NCI-H526 (cell line): ENCODE results near the gene MTCL1.

Experiments used
- DNase-seq, 2 experiments: peaks; one replicate each; lab custom pipeline; 2025; lab: John Stamatoyannopoulos, UW

The MTCL1 gene

DNA sequence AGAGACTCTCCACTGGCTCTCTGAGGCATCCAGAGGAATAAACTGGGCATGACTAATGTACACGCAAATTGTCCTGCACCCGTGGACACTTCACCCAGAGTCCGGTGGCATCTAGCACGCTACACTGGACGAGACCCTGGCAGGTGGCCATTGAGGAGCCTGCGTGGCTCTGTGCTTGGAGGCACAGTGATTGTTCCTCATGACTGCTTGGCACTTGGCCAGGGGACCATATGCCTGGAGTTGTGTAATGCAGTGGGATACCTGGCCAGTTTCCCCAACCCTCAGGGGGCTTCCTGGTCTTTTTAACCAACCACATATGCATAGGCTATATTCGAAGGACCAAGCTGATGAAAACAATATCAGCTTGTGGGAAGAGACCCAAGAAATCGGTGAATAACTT, 66.6 kb downstream of the MTCL1 start:
- DNase-seq, result no peak

DNA sequence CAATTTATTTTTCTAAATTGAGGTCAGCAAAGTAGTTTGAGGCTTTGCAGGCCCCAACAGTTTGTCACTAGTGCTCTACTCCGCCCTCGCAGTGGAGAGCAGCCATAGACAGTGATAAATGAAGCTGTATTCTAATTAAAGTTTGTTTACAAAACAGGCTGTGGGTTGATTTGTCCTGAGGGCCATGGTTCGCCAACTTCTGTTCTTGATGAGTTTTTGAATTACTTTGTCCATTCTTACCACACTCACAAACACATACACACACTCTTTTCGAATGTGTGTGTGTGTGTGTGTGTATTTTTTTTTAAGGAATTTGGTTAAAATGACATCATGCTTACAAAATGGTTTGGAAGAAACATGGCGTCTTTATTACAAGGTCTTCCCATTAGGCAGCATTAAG, 68.6 kb downstream of the MTCL1 start:
- DNase-seq, result no peak

DNA sequence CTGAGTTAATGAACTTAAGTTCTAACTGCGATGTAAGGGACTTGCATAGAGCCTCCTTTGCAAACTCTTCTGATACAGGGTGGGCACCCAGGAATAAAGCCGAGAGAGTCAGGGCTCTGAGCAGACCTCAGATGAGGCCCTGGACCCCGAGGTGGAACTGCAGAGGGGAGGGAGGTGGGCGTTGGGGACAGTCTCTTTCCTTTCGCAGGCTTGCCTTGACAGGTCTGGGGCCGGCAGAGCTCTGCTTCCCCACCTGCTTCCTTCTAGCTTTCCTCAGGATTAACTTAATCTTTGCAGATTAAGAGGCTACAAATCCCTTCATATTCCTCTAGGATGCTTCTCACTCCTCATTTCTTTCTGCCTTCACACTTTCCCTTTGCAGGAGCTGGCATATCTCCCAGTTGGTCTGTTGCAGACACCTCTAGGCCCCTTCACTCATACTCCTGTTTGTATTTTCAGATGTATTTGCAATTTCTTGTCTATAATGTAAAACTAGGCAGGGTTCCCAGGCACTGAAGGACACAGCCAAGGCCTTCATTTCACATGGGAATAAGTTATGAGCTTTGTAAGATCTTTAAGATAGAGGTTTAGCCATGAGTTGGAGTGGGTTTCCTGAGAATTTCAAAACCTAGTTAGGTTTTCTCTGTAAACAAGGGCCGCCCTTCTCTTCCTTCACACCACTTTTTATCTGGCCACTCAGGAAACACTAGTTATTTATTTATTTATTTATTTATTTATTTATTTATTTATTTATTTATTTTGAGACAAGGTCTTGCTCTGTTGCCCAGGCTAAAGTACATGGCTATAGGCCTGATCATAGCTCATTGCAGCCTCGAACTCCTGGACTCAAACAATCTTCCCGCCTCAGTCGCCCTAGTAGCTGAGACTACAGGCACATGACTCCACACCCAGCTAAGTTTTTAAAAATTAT, 70.9 kb downstream of the MTCL1 start:
- DNase-seq, result no peak

DNA sequence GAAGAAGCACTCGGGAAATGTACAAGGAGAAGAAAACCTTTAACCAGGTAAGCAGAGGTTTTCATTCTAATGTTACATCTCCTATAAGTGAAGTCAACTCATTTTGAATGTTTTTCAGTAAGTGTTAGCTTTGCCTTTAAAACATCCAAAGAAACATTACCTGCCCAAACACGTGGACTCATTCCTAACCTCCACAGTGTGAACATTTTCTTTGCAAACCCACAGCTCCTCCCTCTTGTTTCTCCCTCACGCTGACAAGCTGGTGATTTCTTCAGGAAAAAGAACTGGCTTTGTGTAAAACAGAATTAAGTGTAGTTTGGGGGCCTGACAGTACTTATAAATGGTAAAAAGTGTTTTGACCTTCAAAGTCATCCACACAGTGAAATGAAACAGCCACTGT, 72.5 kb downstream of the MTCL1 start:
- no peak for DNase-seq

DNA sequence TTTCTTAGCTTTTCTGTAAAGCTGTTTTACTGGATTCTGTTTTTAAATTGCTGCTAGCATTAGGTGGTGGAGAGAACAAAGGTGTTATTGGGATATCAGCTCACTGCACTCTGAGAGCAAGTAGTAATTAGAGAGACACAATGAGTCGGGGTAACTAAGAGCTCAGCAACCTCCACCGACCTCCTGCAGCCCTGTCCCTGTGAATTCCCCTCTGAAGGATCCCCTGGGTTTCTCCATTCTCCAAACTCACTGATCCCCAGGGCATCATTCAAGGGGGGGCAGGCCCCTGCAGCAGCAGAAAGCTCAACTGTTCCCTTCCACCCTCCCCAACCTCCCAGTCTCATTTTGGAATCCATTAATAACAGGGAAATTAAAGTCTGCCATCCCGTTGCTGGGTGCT, 73.0 kb downstream of the MTCL1 start:
- DNase-seq, result no peak

DNA sequence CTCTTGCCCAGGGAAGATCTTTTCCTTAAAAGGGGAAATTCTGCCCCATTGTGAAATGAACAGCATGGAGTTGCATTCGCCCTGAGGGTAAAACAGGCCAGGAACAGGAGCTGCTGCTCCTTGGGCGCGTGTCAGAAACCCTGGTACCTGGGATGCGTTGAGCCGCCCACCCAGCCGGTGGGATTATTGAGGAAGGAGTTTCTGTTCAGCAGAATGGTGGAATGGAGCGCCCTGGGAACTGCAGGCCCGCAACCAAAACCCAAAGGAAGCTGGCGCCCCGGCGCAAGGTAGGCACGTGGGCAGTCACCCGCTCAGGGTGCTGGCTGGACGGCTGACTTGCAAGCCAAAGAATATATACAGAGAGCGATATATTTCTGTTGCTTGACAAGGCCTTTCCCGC, 73.5 kb downstream of the MTCL1 start:
- DNase-seq, result no peak

DNA sequence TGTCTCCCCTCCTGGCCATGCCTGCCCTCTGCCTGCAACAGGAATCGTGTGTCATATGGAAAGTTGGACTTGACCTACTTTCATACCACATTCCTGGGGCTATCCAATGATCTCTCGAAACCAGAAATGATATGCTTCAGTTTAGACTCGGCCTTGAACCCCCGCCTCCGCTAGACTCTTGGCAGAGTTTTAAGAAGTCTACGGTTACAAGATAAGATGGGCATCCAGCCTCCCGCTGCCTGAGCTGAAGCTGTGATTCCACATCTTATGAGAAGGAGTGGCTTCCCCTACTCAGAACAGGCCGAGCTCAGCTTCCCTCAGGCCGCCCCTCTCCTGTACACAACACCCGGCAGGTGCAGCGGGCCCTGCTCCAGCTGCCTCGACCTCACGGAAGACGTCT, 73.9 kb downstream of the MTCL1 start:
- DNase-seq, result no peak

DNA sequence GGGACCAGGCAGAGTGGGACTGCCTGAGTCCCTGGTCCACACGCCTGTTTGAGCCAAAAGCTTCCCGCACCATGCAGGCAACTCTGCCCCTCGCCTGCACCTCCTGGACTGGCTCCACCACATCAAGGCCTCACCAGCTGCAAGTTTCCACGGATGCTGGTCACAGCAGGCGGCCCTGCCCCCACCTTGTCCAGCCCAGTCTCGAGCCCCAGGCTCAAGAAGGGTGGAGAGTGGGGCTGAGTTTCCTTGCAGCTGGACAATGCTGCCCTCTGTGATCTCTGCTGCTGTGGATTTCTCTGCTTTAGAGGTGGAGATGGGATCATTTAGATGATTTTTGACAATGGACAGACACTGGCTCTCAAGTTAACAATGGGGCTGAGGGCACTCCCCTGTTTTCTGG, 74.9 kb downstream of the MTCL1 start:
- DNase-seq, result no peak

DNA sequence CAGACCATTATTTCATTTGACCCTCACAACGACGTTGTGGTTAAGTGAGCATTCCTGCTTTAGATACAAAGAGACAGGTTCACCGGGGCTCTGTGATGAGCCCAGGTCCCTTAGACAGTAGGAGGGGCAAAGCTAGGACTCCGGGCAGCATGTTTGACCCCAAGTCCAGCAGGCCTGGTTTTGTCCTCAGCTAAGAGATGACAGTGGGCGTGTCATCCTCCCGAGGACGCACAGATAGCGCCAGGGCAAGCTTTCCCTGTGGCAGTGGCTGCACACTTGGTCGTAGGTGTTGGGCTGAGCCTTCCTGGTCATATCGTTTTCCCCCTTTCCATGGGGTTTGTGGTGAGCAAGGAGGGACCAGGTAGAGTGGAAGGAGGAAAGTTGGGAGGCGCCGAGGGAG, 76.3 kb downstream of the MTCL1 start:
- DNase-seq, result no peak

DNA sequence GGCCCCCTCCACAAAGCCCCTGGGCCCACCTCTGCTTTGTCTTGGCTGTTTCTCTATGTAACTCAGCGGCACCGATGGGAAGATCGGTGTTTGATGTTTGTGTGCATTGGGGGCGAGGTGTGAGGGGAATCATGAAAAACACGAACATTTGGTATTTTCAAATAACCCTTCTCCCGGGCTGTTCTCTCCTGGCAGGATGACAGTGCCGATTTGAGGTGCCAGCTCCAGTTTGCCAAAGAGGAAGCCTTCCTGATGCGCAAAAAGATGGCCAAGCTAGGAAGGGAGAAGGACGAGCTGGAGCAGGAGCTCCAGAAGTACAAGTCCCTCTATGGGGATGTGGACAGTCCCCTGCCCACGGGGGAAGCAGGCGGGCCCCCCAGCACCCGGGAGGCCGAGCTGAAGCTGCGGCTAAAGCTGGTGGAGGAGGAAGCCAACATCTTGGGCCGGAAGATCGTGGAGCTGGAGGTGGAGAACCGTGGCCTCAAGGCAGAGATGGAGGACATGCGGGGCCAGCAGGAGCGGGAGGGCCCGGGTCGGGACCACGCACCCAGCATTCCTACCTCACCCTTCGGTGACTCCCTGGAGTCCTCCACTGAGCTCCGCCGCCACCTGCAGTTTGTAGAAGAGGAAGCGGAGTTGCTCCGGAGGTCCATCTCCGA, 78.1 kb downstream of the MTCL1 start:
- DNase-seq, result no peak

DNA sequence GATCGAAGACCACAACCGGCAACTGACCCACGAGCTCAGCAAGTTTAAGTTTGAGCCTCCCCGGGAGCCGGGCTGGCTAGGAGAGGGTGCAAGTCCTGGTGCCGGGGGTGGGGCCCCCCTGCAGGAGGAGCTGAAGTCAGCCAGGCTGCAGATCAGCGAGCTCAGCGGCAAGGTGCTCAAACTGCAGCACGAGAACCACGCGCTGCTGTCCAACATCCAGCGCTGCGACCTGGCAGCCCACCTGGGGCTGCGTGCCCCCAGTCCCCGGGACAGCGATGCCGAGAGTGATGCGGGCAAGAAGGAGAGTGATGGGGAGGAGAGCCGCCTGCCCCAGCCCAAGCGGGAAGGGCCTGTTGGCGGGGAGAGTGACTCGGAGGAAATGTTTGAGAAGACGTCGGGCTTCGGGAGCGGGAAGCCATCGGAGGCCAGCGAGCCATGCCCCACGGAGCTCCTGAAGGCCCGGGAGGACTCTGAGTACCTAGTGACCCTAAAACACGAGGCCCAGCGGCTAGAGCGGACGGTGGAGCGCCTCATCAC, 78.7 kb downstream of the MTCL1 start:
- DNase-seq, result no peak

DNA sequence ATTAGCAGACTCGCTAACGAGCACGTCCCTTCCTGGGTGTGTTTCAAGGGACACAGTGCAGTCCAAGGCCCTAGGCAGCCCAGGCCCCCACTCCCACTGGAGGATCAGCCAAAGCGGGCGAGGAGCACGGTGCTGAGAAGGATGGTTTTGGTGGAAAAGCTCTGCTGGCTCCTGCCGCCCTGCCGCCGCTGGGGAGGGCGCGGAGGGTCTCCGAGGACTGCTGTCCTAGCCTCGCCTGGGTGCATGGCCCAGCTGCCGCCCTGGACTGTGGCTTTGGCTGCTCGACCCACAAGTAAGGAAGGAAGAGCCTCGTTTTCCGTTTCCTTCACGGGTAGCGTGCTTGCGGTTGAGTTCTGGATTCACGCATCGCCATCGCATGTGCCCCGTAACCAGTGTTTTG, 79.9 kb downstream of the MTCL1 start:
- no peak for DNase-seq

DNA sequence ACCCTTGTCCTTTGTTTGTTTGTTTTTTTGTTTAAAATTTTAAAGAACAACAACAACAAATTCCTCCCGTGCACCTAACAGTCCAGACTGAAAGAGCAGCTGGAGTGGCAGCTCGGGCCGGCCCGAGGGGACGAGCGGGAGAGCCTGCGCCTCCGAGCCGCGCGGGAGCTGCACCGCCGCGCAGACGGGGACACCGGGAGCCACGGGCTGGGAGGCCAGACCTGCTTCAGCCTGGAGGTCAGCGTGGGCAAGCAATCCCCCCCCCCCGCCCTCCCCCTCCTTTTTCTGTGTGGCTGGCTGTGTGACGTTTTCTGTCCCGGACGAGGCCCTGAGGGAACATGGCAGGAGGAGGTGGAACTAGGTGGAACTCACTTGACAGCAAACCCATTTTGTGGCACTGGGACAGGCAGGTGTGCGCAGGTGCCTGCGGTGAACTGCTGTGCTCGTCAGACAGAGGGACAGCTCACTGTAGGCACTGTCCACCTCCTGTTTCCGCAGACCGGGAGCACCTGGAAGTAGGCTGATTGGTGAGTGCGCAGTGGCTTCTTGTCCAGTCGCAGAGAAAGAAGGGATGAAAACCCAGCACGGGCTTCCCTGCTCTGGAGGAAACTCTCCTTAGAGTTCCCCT, 80.6 kb downstream of the MTCL1 start:
- no peak for DNase-seq

DNA sequence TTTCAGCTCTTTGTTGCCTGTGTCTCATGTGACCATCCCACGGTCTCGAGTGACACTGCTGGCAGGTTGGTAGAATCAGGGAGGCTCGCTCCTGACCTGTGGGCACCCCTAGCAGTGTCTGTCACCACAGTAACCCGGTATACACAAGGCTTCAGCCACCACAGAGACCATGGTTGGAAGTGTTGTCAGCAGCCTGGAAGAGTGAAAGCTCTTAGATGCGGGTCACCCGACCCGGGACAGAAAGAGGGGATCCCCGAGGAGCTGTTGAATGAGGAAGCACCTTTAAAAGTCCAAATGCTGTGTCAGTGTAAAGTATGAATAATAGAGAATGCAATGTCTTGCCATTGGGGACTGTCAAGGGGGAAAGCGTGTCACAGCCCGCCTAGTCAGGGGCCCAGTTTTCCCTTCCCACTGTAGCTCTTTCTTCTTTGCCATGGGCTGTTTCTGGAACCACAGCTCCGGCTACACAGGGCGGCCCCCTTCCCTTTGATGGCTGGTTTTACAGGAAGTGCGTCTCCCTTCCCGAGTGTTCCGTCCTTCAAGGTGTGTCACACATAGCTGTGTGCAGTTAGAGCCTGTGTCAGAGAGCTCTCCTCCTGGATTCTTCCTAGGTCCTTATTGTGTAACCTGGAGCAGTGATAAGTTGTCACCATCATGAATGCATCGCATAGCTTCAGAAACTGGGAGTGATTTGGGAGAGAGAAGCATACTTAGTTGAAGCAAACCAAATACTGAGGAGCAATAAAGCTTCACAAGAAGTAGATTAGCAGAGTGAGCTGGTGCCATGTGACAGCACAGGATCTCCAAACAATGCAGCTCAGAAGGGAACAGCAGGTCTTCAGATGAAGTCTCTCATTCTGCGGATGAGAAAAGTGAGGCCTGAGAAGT, 81.4 kb downstream of the MTCL1 start:
- DNase-seq, result no peak

DNA sequence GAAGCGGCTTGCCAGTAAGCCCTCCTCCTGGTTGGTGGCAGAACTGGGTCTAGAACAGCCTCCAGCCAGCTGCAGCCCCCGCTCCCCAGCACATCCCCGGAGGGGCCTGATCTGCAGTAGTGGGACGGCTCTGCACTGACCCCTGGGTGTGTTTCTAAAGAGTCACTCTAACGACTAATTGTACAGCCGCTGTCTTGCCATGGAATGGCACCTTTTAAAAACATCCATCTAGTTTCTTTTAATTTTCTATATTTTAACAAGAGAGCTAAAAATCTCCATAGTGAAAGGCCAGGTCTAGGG, 82.0 kb downstream of the MTCL1 start:
- no peak for DNase-seq

DNA sequence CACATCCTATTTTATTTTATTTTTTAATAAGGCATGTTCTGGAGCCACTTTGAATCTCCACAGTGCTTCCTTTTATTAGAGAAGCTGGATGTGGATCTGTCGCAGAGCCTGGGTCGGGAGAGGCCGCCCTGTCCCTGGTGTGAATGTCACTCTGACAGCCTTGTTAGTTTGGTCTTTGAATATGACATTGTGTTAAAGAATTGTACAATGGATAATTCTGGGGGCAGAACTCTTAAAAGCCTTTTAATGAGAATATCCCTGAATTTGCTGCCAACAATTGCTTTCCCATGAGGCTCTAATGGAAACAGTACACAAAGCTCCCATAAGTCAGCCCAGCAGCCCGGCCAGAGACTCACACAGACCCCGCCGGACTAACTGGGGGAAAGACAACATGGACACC, 82.4 kb downstream of the MTCL1 start:
- no peak for DNase-seq

DNA sequence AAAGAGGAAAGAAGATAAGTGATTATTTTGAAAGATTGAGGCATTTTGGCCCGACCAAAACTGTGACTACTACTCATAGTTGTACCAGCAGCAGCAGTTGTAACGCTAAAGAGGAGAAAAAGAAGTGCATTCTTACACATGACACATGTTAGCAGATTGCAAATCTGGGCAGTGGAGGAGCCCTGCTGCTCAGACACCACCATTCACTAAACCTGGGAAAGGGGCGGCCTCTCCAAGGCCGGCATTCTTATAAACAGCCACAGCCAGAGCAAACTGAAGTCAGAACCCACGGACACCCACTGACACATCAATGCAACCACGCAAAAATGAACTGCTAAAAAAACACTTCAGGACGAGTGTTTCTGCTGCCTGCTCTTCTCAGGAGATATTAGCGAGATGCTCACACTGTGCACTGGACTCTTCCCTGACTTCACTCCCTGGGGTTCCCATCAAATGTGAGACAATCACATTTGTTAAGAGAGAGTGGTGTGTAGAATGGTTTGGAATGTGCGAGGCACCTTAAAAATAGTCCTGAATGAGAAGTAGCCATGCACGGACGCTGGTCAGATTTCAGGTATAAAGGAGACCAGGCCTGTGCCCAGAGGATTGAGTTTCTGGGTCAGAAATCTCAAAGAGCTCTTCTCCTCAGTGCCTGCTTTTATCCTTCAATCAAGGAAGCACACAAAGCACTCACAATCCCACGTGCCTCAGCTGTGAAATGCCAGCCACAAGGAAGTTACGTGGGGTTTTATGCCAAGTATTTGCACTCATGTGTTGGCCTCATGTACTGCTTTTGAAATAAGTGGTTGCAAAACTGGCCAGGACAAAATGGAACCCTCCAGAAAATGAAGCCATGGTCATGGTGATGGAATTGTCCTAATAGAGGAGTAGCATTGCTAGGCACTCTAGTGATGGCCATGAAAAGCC, 83.4 kb downstream of the MTCL1 start:
- no peak for DNase-seq

DNA sequence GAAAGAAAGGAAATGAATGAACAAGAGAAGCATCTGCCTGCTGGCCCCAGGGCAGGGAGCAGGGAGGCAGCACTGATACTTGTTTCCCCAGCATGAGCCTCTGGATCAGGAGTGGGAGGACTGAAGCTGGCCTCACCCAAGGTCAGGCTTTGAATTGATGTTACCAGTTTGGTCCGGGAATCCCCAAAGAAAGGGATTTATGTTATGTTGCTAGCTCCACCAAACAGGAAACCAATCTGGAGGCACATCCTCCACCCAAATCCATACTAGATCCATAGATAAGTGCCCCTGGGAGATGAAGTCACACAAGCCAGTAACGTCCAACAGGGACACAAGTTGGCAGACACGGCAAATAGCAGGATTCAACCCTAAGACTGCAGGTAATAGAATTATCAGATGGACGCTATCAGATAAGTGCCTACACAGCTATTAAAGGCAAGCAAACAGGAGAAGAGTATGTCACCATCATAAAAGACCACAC, 85.9 kb downstream of the MTCL1 start:
- no peak for DNase-seq

DNA sequence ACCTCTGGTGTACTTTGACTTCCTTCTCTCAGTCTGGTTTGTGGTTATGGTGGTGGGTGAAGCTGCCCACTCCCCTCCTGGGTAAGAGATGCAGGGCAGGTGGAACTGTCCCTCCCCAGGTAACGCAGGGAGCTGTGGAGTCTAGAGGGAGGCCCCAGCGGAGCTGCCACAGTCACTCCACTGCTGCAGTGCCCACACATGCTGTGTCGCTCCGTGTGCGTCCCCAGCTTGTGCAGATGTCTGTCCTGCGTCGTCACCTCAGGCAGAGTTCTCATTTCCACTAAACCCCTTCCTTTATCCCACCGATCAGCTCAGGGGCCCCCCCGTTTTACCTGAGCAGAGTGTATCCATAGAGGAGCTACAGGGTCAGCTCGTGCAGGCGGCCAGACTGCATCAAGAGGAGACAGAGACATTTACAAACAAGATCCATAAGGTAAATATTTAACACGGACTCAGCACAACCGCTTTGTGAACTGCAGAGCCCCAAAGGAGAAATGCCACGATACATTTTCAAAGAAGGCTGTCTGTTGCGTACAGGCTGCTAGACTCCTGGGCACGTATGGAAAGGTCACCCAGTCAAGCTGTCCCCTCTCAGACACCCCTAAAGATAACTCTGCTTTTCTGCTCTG, 87.4 kb downstream of the MTCL1 start:
- DNase-seq, result no peak

DNA sequence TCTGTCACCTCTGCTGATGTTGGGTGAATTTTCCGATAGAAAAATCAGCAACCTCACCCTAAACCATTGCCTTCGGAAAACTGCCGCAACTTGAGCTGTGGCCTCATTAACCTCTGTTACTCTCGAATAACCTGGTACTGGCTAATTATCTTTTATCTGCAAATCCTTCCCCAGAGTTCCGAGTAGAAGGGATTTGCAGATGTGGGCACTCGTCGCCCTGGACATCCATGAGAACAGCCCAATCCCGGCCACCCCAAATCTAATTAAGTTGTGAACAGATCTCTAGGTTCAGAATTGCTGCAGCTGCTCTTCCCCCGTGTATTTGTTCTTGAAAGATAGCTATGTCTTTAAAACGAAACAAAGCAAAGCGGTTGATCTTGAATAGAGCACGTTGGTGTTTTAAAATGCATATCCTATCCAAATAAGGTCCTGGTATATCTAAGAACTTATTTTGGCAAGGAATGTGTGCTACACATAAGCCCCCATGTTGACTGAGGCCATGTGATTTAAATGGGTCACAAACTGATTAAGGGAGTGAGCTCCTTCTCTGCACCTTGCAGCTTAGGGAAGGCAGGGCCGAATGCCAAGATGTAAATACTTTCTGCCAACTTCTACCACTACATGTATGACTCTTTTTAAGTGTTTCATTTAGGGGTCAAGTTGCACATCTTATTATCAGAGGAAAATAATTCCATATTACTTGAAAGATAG, 88.2 kb downstream of the MTCL1 start:
- DNase-seq, result no peak
